A549 (cell line): ENCODE data around the gene SDF4. TPM values are rescaled to one million over a fixed set of nuclear protein-coding genes. Genes with fewer than 3 reads are reported as not detected.
A peak's percentile ranks its signal among the peaks of the same experiment; 100 is the strongest.

Source experiments
- ATAC-seq, 2 experiments: fragments of 200-7000 bp in 1 of 2; fragments of >200 bp in 1 of 2; cut with Nextera tagmentation in 1 of 2; cut with Tn5 transposase in 1 of 2; 3 replicates each; pipeline versions ENCODE4 v1.8.0 to v1.9.1; 2018 to 2020; ENCODE audit warnings: mild to moderate bottlenecking in 1 of 2, moderate library complexity in 1 of 2
- CTCF ChIA-PET: fragments of 300-600 bp; sonication (Branson Sonifier 250); formaldehyde crosslinking; extraction: SDS; loops from one replicate; lab custom pipeline; 2021; ENCODE audit warnings: antibody characterized with exemption, inconsistent platforms; lab: Yijun Ruan, JAX
- POLR2A ChIA-PET: fragments of 350-600 bp; formaldehyde crosslinking; extraction: SDS; loops from one replicate; lab custom pipeline; 2021; ENCODE audit warnings: antibody characterized with exemption, inconsistent platforms; lab: Yijun Ruan, JAX
- DNase-seq, 2 experiments: peaks; one replicate each; pipeline versions ENCODE4 v3.0.0 to v3.0.0-alpha.2; 2011 to 2016; ENCODE audit warnings: low read depth in 1 of 2, low spot score in 1 of 2
- FAIRE-seq: peaks from 2 replicates; lab custom pipeline; 2011; peaks lifted over from hg19 to GRCh38; lab: Jason Lieb, UNC
- H3K27ac ChIP-seq, 2 experiments: fragments of >200 bp; sonication (Bioruptor Twin); formaldehyde crosslinking; 3 replicates each; pipeline ENCODE4 v1.5.1; 2016 to 2017
- H3K4me1 ChIP-seq: fragments of >200 bp; sonication (Bioruptor Twin); formaldehyde crosslinking; 3 replicates; pipeline ENCODE4 v1.6.1; 2016
- H3K4me2 ChIP-seq: fragments of >200 bp; sonication (Bioruptor Twin); formaldehyde crosslinking; 3 replicates; pipeline ENCODE4 v1.6.1; 2016
- H3K4me3 ChIP-seq: fragments of >200 bp; sonication (Bioruptor Twin); formaldehyde crosslinking; 3 replicates; pipeline ENCODE4 v1.5.1; 2016
- H3K9me3 ChIP-seq: fragments of >200 bp; sonication (Bioruptor Twin); formaldehyde crosslinking; 3 replicates; pipeline ENCODE4 v1.6.1; 2016
- CBX8 ChIP-seq: fragments of 200-600 bp; sonication (generic); IDR thresholded peaks from 2 replicates; pipeline ENCODE4 v1.6.1; 2016
- GATA3 ChIP-seq: IDR thresholded peaks from 2 replicates; pipeline ENCODE4 v1.6.1; 2012; ENCODE audit warnings: borderline replicate concordance
- HES2 ChIP-seq: fragments of >200 bp; sonication (Bioruptor Twin); formaldehyde crosslinking; IDR thresholded peaks from 2 replicates; pipeline ENCODE4 v1.6.1; 2016
- HEYL ChIP-seq: fragments of 250-450 bp; sonication (Bioruptor Pico); IDR thresholded peaks from 2 replicates; pipeline ENCODE4 v1.8.0; 2021; ENCODE audit warnings: mild to moderate bottlenecking, moderate library complexity
- HOXA7 ChIP-seq: fragments of 250-450 bp; sonication (Bioruptor Pico); IDR thresholded peaks from 2 replicates; pipeline ENCODE4 v1.5.0; 2020; ENCODE audit warnings: mild to moderate bottlenecking, moderate library complexity
- KDM1A ChIP-seq: fragments of 200-600 bp; sonication (generic); IDR thresholded peaks from 2 replicates; pipeline ENCODE4 v1.6.1; 2016; ENCODE audit warnings: low read depth, mild to moderate bottlenecking
- MAFK ChIP-seq: fragments of 450-650 bp; IDR thresholded peaks from 2 replicates; pipeline ENCODE4 v1.6.1; 2014; ENCODE audit not compliant: partially characterized antibody
- NFE2L2 ChIP-seq: fragments of 150-350 bp; conservative IDR thresholded peaks from 2 replicates; pipeline ENCODE4 v1.6.1; 2014; ENCODE audit warnings: low read length
- NPAS2 ChIP-seq: fragments of 250-450 bp; sonication (Bioruptor Pico); IDR thresholded peaks from 2 replicates; pipeline ENCODE4 v1.8.0; 2022; ENCODE audit warnings: mild to moderate bottlenecking, moderate library complexity, borderline replicate concordance
- NR3C1 ChIP-seq: fragments of >200 bp; sonication (Bioruptor Twin); formaldehyde crosslinking; IDR thresholded peaks from 3 replicates; pipeline ENCODE4 v1.6.1; 2017
- PHF8 ChIP-seq: fragments of 200-600 bp; sonication (generic); IDR thresholded peaks from 2 replicates; pipeline ENCODE4 v1.6.1; 2016; ENCODE audit warnings: low read depth, mild to moderate bottlenecking, antibody characterized with exemption, moderate library complexity, borderline replicate concordance
- POLR2A ChIP-seq: IDR thresholded peaks from 2 replicates; pipeline ENCODE4 v1.6.1; 2012; ENCODE audit warnings: mild to moderate bottlenecking, low read length
- POLR2AphosphoS2 ChIP-seq: conservative IDR thresholded peaks from 2 replicates; pipeline ENCODE4 v1.6.1; 2012; ENCODE audit warnings: low read length, improper control_type of control experiment, inconsistent platforms
- RAD21 ChIP-seq, 2 experiments: fragments of >200 bp in 1 of 2; sonication (Bioruptor Twin) in 1 of 2; formaldehyde crosslinking in 1 of 2; IDR thresholded peaks in 1 of 2; conservative IDR thresholded peaks in 1 of 2; 2 replicates in 1 of 2; 3 replicates in 1 of 2; pipeline ENCODE4 v1.6.1; 2012 to 2018; ENCODE audit warnings: inconsistent platforms in 1 of 2
- REST ChIP-seq: fragments of 200-600 bp; sonication (generic); IDR thresholded peaks from 2 replicates; pipeline ENCODE4 v1.6.1; 2016; ENCODE audit warnings: antibody characterized with exemption, mild to moderate bottlenecking, moderate library complexity
- RFX5 ChIP-seq: fragments of 450-650 bp; IDR thresholded peaks from 2 replicates; pipeline ENCODE4 v1.7.1; 2014; ENCODE audit warnings: antibody characterized with exemption, mild to moderate bottlenecking, moderate library complexity
- TFCP2L1 ChIP-seq: fragments of 250-450 bp; sonication (Bioruptor Pico); IDR thresholded peaks from 2 replicates; pipeline ENCODE4 v1.5.0; 2021; ENCODE audit warnings: mild to moderate bottlenecking
- ZC3H11A ChIP-seq: fragments of 450-650 bp; IDR thresholded peaks from 2 replicates; pipeline ENCODE4 v1.6.1; 2014; ENCODE audit warnings: antibody characterized with exemption, mild to moderate bottlenecking
- WGBS: methylation state at CpG from one replicate; pipeline ENCODE4 v1.1.6; 2017; ENCODE audit errors: missing lambda C conversion rate; 5-methylcytosine and 5-hydroxymethylcytosine counted together
- polyA plus RNA-seq, 4 experiments: library from polyadenylated mRNA; depleted of rRNA in 3 of 4; stranded (reverse); fragments of >200 nt; fragmentation: RNase III in 1 of 4; extraction: RNeasy Plus Mini Kit Qiagen cat#74134 plus additional on column Dnase treatment in 1 of 4; gene quantifications; 2 replicates in 3 of 4; 3 replicates in 1 of 4; pipeline ENCODE4 v1.2.3, GENCODE V29; 2011 to 2017
- TF ChIP-seq, protein P1 (sequence below): fragments of >200 bp; sonication (Bioruptor Twin); formaldehyde crosslinking; IDR thresholded peaks from 3 replicates; pipeline ENCODE4 v1.5.1; 2016
- TF ChIP-seq, protein P2 (sequence below): IDR thresholded peaks from 2 replicates; pipeline ENCODE4 v1.6.1; 2012

Gene SDF4
- polyA plus RNA-seq, 2 of the 4 experiments (the other 2 are of a cell fraction) = 58.3 to 97.4 TPM

- POLR2A ChIA-PET = no interaction called here
Observed at GRCh38 chr1:1241588-1242219, 9.9 kb upstream of the SDF4 start.

DNA sequence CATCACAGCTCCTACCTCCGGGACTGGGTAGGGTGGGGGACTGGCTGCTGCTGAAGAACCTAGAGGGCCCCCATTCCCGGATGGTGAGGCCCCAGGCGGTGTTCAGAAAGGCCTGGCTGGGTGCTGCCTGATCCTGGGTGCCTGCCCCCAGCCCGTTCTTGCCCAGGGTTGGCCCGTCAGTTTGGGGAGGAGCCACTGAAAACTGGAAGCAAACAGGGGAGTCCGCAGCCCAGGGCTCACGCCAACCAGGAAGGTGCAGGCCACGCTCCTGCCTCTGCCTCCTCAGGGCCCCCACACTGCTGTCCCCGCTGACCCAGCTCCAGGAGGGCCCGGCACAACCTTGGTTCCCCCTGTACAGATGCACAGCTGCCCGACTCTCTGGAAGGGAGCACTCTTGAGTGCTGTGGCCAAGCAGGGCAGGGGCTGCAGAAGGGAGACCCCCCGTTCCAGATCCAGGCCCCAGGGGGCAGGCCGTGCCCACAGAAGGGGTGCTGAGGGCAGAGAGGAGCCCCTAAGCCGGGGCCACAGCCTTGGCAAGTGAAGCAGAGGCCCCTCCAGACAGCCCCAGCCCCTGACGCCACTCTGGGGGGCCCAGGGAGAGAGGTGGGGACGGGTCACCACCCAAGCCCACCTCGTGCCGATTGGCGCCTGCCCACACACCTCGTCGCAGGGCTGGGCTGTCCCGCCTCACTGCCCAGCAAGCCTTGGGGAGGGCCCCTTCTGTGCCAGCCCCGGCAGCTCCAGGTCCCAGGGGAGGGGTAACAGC is 9.2 kb upstream of the SDF4 start:
- no peaks in the 10 kb centered on the region for H3K9me3 ChIP-seq
- FAIRE-seq (no peak), ATAC-seq (peak in 1 of 2 experiments; percentile 11; a peak in 3 of 6 replicates), DNase-seq (no peak)
- WGBS = 59% methylated on average over 9 of the region's 23 CpGs
- POLR2A ChIA-PET = no interaction called here
- TF ChIP-seq, protein P1, sequence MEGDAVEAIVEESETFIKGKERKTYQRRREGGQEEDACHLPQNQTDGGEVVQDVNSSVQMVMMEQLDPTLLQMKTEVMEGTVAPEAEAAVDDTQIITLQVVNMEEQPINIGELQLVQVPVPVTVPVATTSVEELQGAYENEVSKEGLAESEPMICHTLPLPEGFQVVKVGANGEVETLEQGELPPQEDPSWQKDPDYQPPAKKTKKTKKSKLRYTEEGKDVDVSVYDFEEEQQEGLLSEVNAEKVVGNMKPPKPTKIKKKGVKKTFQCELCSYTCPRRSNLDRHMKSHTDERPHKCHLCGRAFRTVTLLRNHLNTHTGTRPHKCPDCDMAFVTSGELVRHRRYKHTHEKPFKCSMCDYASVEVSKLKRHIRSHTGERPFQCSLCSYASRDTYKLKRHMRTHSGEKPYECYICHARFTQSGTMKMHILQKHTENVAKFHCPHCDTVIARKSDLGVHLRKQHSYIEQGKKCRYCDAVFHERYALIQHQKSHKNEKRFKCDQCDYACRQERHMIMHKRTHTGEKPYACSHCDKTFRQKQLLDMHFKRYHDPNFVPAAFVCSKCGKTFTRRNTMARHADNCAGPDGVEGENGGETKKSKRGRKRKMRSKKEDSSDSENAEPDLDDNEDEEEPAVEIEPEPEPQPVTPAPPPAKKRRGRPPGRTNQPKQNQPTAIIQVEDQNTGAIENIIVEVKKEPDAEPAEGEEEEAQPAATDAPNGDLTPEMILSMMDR = no peak
- TF ChIP-seq RFX5 (no peak), PHF8 (no peak), KDM1A (no peak), GATA3 (no peak), HES2 (no peak)
- no peak overlapping the region for H3K4me2 ChIP-seq
- CTCF ChIA-PET = interaction anchor here (9.4 kb wide), 1 partner anchor 119 kb away, joined by 46 read pairs; no protein-coding TSS in a partner anchor
- no peak overlapping the region for H3K4me3 ChIP-seq
- H3K27ac ChIP-seq = no peak overlapping the region
- peaks cover 37% of the 10 kb centered on the region for H3K4me1 ChIP-seq

More at GRCh38 chr1:1241588-1242219, 9.9 kb upstream of the SDF4 start:
- DNase-seq (no peak), ATAC-seq (no peak), FAIRE-seq (no peak)
- TF ChIP-seq NPAS2 (CRISPR knock-in tag) (no peak), HEYL (CRISPR knock-in tag) (no peak), NR3C1 (no peak), HES2 (no peak), MAFK (no peak), ZC3H11A (no peak), HOXA7 (CRISPR knock-in tag) (no peak), REST (no peak), POLR2A (no peak), NFE2L2 (no peak), CBX8 (no peak), RAD21 (conservative IDR thresholded peaks at IDR 0.05 in 1 of 2, IDR thresholded peaks at IDR 0.05 in 1 of 2) (no peak), POLR2AphosphoS2 (no peak), TFCP2L1 (CRISPR knock-in tag) (no peak)
- TF ChIP-seq, protein P2, sequence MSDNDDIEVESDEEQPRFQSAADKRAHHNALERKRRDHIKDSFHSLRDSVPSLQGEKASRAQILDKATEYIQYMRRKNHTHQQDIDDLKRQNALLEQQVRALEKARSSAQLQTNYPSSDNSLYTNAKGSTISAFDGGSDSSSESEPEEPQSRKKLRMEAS = no peak
- TF ChIP-seq, protein P1 = no peak
- Histone ChIP-seq H3K4me2 (no peak overlapping the region), H3K27ac (no peak overlapping the region), H3K4me3 (no peak overlapping the region), H3K9me3 (no peaks in the 10 kb centered on the region), H3K4me1 (peaks cover 37% of the 10 kb centered on the region)
- WGBS = 80% methylated on average over 1 of the region's 26 CpGs
- CTCF ChIA-PET = interaction anchor here (2.2 to 9.4 kb wide), 2 partner anchors 50 to 120 kb away, joined by 7 to 46 read pairs; no protein-coding TSS in a partner anchor
